ENCODE measurements around the gene DCPS.
"Not testable (repeated sequence)": the region's sequence is repeated elsewhere in the genome, so short reads cannot be mapped to it uniquely, and the experiment has no call there.

DCPS gene

DNA sequence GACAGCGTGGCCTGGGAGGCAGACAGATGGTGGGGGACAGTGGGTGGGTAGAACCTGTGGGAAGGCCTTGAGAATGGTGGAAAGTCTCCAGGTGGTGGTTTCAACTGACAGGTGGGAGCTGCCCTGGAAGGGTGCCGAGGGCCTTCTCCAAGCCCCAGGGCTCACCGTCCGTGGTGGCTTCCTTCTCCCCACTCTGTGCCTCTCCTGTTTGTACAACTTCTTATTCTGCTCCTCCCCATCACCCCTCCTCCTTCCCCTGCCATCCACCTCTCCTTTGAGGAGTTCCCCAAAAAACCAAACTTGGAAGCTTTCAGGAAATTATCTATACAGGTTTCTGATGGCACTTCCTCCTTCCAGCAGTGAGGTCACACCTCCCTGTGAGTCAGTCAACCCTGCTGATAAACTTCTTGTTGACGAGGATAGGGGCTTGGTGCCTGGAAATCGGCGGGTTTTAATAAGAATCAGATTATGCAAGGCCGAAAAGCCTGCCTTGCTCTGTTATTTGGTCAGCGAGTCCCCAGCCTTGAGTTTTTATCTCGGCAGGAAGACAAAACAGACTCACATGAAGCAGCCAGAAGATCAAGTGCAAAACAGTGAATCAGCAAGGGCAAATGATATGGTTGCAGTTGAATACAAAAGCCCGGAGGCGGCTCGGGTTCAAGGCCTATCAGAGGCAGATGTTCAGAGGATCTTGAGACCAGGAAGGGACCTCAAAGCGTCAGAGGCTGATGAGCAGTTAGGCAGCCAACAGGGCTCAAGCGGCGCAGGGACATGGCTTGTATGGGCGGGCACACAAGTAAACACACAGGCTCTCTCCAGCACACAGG is 42.1 kb downstream of the DCPS start:
- no peak for DNase-seq

DNA sequence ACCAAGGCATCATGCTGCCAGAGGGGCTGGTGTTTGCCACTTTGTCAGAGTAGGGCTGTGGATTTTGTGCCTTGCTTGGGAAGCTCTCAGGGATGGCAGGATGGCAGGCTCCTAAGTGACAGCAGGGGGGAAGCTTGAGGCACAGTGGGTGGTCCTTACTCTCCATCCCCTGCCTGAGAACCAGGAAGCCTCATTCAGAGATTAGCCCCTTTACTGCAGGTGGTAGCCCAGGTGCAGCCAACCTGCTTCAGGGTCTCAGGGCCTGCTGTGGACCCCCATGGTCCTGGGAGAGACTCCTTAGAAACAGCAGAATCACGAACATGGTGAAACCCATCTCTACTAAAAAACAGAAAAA is 42.7 kb downstream of the DCPS start:
- no peak for DNase-seq

DNA sequence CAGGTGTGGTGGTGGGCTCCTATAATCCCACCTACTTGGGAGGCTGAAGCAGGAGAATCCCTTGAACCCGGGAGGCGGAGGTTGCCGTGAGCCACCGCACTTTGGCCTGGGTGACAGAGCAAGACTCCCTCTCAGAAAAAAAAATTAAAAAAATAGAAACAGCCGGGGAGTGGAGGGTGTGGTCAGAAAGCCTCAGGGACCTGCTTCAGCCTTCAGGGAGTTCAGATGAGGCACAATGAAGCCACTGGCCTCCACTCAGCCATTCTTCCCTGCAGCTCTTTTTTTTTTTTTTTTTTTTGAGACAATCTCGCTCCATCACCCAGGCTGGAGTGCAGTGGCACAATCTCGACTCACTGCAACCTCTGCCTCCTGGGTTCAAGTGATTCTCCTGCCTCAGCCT is 43.1 kb downstream of the DCPS start:
- DNase-seq: not testable (repeated sequence)

DNA sequence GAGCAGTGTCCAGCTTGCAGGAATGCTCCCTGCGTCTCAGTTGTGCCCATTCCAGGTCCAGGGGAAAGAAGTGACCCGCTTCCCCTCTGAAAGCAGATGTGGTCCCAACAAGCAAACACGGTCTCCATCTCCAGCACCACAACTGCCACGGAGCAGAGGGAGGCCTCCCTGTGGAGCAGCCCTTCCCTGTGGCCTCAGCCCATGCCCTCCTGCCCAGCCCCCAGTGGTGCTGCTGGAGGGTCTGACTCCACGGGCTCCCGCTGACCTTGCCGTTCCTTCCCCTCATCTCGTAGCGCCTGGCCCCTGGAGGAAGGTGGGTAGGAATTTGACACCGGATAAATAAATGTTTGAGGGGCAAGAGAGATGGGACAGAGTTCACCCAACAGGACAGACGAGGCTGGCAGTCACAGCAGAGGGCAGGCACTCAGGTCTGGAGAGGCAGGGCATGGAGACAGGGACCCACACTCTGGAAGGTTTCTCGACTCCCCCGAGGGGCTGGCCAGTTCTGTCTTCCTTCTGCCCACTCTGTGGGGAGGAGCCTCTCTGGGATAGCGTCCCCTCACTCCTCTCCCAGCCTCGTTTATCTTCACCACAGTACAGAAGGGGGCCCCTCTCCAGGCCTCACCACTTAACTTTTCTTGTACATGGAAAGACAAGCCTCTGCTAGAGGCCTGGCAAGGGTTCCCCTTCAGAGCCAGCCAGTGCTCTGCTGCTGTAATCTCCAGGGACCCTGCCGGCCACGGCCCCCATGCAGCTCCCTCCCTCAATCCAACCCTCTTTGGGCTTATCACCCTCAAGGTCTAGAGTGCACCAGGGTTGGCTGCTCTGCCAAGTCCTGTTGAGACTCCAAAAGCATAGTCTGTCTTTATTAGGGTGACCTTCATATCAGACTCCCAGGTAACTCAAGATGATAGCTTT is 44.1 kb downstream of the DCPS start:
- DNase-seq: no peak

DNA sequence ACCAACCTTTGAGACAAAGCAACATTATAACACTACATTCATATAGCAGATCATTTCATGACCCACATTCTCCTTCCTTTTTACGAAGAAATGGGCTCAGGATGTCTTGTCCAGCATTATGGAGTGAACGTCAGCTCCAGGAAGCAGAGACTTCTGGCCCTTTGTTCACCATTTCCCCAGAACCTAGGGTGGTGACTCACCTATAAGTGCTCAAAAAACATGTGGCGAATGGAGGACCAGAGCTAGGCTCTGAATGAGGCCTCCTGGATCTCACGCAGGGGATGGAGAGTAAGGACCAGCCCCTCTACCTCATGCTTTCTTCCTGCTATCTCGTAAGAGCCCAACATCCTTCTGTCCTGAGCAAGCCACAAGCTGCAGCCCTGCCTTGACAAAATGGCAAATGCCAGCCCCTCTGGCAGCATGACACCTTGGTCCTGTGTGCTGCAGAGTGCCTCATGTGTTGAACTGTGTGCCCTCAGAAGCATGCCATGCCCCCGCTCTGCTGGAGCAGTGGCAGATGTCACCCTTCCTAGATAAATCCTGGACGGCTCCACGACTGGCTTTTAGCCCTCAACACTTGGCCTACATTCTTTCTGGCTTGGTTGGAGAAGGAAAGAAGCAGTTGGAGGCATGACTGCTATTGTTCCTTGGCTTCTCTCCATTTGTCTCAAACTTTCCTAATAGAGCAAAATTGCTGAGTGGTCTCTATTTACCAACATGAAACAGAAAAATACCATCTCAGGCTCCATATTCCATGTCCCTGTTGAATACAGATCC is 45.1 kb downstream of the DCPS start:
- DNase-seq: no peak

DNA sequence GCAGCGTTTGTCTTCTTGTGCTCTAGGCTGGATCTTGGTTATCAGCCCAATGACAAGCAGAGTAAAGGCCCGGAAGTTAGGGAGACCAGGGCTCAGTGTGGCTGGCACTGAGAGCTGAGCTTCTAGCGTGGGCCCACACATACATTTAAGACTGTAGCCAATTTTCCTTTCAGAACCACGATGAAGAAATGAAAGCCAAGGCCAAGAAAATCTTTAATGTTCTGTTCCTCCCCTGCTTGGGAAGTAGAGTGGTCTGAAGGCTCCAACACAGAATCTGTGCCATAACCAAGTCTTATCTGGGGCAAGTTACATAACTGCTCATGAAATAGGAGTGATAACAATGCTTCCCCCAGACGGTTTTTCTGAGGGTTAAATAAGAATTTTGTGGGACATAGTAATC is 47.0 kb downstream of the DCPS start:
- DNase-seq: no peak

DNA sequence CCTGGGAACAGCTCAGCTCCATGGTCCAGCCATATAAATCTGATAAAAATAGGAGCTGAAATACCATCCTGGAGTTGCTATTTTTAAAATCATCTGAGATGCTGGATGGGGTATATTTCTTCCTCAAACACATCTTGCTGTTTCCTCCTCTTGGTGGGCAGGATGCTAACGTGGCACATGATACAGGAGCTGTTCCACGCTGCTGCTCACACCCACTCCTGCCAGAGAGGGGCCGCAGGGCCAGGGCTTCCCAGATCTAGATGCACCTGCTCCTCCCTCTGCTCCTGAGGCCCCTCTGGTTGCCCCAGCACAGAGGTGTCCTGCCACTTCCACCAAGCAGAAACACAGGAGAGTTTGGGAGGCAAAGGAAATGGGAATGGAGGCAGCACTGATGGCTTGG is 48.3 kb downstream of the DCPS start:
- DNase-seq: no peak

DNA sequence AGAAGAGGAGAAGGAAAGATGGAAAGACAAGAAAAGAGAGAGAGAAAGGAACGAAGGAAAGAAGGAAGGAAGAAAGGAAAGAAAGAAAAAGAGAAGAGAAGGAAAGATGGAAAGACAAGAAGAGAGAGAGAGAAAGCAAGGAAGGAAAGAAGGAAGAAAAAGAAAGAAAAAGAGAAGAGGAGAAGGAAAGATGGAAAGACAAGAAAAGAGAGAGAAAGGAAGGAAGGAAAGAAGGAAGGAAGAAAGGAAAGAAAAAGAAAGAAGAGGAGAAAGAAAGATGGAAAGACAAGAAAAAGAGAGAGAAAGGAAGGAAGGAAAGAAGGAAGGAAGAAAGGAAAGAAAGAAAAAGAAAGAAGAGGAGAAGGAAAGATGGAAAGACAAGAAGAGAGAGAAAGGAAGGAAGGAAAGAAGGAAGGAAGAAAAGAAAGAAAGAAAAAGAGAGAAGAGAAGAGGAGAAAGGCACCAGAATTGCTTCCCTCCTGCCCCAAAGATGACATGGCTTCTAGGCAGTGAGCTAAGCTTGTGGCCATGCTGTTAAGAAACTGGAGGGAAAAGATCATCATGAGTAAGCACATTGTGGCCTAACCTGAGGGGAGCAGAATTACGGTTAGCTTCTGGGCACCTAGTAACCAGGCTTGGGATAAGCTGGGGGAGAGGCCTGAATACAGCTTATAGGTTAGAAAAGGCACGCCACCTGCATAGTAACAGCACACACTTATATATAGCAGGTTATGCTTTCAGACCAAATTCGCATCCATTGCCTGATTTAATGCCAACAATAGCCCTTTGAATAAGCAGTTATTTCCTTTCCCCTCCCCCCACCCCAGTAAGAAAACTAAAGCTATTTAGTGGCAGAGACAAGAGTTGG is 49.3 kb downstream of the DCPS start:
- no peak for DNase-seq

DNA sequence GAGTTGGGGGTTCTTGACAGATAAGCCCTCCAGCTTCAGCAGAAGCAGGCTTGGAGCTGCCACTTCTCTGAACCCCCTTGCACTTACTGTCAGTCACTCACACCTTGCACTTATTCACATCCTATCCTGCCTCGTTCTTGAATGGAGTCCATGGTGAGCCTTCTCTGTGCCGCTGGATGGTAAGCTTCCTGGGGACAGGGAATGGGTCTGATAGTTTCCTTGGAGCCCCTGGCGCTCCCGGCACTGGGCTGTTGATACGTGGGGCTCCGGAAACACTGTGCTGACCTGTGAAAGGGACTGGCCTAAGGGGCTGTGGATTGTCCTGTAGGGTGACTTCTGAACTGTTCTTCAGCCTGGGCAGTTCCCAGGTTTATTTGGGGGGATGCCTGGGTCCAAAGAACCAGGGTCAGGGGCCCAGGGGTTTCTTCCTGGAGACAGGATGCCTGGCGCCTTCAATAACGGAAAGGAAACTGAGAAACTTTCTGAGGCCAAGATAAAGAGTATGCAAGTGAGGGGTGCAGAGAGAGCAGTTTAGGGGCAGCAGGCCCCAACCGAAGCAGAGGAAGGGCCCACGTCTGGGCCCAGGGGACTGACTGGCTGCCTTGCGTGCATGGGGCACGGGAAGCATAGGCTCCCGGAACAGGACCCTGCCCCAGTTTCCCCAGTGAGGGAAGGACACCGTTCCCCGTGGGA is 50.9 kb downstream of the DCPS start:
- DNase-seq: no peak

DNA sequence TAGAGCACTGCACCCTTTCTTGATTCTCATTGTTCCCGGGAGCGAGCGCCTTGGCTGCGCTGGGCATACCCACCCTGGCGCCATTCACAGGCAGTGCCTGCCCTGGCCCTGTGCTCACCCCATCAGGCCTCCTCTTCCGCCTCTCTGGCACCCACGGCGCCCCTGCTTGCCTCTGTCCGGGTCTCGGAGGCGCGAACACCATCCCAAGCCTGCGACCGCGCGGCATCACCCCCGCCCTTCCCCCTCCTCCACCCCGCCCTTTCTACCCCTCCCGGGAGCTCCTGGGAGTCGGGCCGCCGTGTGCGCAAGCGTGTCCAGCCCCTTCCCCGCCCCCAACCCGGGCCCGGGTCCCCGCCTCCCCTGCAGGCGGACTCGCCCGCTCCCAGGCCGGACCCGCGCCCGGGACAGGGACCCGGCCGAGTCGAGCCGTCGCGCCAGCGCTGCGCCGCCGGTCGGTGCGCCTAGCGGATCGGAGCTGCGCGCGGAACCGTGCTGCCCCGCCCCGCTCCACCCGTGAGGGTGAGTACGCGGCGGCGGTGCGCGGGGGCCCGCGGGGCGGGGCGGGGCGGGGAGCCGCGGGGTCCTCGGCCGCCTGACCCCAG is 51.6 kb downstream of the DCPS start, which contains the start of gene ST3GAL4:
Gene ST3GAL4, plus strand, starts transcription at position 363 of the 602 bp plus-strand sequence. CDS start 50,470 bp downstream, outside the sequence.
- DNase-seq: no peak

DNA sequence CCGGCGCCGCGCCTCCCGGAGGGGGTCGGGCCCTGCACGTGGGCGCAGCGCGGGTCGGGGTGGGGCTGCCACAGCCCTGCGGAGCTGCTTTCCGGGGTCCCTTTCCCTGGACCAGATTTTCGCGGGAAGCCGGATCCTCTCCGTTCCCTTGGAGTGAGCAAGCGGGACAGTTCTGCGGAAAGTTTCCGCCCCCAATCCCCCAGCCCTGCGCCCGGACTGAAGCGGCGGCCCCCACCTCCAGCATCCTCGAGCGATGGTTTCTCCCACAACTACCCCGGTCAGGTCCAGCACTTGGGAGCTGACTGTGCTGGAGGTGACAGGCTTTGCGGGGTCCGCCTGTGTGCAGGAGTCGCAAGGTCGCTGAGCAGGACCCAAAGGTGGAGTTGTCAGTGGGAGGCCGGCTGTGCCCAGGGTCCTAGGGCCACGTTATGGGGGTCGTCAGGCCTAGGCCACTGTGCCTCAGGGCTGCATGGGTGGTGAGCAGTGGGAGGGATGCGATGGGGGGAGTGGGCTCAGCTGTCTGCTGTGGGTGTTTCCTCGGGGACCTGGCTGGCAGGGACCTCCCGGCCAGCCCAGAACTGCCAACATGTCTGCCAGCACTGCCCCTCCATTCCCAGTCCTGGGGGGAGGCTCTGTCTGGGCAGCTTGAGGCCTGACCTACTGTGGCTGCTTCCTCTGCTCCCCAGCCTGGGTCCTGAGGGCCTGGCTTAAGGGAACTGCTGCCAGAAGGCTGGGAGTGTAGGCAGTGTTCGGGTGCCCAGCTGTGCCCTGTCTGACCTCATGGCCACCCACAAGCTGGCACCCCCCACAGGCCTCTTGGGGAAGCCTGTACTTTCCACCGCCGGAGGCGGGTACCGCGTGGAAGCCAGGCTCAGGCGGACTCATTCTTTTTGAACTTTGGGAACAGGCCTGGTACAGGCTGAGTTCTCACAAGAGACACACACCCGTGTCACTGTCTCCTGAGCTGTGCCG is 52.4 kb downstream of the DCPS start:
- no peak for DNase-seq

DNA sequence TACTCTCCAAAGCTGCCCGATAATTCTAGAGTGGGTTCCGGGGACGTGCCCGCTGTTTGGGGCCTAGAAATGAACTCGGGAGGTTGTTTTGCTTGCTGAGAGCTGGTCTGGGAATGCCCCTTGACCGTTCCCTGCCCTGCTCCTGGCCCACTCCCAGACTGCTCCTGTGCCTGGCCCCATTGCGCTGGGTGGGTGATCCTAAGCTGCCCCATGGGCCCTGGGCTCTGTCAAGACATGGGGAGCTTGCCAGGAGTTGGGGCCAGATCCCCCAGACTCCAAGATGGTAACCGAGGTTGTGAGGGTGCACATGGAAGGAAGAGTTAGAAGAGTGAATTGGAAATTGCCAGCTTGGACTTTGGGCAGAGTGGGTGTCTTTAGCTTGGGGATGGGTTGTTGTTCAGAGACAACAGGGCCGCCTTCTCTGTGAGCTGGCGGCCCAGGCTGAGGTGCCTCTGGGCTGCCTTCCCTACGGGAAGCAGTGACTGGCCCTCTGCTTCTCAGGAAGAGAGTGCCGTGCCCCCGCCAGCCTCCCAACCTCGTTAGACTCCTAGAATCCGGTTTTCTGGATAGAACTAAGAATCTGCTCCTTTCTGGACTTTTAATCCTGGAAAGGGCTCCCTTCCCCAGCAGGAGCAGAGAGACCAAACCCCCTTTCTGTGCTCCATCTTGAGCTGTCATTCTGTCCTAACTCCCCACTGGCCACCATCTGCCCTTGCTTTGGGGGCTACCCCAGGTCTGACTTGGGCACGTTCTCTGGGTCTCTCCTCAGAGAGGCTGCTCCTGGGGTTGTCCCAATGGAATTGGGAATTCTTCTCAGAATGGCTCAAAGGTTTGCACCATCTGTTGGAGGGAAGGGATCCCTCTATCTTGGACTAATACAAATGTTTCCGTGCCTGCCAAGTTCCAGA is 53.4 kb downstream of the DCPS start:
- no peak for DNase-seq

DNA sequence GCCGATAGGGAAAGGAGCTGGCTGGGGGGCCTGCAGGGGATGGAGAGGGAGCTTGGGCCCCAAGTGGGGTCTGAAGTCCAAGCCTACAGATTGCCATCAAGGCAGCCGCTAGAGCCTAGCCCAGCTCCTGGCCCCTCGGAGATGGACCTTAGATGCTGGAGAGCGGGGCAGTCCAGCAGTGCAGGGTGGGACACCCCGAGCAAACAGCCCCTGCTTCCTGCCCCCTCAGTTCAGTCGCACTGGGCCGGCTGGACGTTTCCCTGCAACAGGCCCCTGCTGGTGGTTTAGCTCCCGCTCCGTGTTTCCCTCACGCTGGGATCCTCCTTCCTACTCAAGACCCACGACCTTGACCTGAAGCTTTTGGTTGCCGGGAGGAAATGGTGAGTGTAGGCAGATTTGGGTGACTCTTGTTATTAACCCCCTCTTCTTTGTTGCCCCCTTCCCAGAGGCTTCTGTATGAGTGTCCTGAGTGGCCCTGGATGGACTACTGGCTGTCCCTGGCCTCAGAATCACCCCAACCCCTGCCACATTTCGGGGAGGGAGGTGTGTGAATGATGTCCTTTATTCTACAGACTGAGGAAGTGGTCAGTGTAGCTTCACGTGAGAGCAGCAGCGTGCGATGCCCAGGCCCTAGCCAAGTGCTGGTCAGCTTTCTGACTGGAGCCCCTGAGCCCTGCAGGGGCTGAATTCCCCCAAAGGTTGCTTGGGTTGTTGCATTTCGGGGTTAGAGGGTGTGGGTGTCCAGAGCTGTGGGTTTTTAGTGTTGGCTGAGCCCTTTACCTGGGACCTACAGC is 54.3 kb downstream of the DCPS start:
- no peak for DNase-seq

DNA sequence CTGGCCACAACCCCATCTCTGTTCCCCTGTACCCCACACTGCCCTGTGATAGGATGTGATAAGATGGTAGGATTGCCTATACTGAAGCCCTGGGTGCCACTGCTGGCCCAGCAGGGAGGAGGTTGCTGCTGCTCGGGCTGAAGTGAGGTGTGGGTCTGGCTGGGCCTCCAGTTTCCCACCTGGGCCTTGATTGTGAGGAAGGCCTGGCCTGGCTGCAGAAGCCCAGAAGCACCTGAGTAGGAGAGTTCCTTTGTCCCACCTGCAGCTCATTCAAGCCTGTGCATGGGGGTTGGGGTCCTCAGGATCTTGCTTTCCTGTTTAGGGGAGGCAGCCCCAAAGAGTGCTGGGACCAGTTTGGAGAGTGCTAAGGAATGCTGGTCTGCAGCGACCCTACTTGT is 54.9 kb downstream of the DCPS start:
- DNase-seq: no peak

DNA sequence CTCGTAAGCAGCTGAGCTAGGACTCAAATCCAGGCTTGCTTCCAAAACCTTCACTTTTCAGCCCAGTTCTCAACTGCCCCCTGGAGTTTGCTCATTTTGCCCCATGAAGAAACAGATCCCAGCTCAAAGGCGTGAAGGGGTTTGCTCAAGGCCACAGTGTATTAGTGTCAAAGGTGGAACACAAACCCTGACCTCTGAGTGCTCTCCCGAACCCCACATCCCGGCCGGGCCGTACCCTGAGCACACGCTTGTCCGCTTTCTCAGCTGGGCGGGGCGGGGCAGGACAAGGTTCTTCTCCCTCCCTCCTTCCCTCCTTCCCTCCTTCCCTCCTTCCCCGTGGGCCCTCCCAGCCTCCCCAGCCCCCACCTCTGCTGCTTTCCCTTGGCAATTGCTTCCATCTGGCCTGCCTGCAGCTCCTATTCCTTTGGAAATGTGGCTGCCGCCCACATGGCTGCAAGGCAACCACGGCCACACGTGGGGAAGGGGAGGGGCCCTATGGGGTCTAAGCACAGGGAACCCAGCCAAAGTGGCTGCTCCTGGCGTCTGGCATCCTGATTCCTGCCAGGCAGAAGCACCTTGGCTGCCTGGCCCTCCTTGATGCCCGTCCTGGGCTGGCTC is 55.7 kb downstream of the DCPS start:
- DNase-seq: no peak

DNA sequence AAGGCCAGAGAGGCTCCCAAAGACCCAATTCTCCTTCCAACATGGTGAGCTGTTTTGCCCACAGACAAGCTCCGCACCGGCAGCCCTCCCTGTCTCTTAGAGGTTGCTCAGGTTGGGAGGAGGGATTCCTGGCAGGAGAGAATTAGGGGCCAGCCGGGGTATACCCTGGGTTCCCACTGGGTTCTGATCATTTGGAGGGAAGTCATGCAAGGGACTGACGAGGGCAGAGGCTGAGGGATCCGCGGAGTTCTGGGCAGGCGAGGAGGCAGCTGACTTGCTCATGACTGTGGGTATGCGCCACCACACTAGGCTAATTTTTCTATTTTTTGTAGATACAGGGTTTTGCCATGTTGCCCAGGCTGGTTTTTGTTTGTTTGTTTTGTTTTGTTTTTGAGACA is 56.2 kb downstream of the DCPS start:
- no peak for DNase-seq

DNA sequence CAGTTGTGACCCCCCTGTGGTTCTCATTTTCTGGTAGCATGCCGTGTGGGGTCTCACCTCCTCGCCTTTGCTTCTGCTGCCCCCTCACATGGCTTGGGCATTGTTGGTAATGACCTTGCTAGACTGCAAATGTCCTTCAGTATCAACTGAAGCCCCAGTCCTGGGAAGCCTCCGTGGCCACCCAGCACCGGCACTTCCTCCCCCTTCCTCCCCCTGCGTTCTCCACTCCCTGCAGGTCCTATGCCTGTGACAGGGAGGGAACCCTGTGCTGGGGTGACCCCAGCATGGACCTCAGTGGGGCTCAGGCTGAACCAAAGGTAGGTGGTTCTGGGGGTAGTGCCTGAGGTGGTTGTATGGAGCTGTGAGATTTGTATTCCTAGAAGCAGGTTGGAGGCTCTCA is 57.5 kb downstream of the DCPS start:
- DNase-seq: no peak

All from GOT3 (cell line).